Hematopoietic multipotent progenitor cell treated with erythropoietin and hydrocortisone succinate and interleukin-3 and kit ligand, for 6 days (in vitro differentiated cells): Measurements from ENCODE around the gene CD300LB.
"Not testable (repeated sequence)": the region's sequence is repeated elsewhere in the genome, so short reads cannot be mapped to it uniquely, and the experiment has no call there.

Experiments used
- DNase-seq: peaks from one replicate; pipeline ENCODE4 v3.0.0-alpha.2; 2015

CD300LB gene

DNA sequence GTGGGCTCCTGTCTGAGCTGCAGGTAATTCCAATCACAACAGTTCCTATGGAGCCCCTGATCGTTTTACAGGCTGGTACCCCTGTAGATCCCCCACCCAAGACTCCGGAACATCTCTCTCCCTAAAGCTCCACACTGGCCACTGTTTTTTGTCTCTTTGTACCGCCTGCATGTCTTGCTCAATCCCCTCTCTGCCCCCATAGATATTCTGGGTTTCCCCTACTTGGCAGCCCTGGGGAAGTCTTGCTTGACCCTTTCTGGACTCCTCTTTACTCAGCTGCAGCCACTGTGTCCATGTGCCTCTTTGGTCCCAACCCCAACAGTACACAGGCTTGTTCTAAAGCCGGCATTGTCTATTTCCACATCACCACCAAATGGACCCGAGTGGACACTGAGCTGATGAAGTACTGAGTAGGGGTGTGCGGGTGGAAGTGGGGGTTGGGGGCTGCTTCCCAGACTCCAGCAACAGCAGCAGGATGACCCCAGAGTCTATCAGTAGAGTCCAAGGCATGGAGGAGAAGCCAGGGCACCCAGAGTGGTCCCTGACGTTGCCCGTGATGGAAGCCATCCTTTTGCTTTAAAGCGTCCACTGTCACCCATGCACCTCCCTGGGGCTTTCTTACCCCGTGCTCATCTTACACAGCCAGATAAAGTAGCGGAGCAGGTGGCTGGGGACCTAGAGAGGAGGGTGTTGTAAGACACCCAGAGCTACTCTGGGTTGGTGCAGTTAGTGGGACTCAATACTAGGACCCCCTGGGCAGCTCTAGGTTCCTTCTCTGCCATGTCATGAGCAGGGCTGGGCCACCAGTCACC, 6.4 kb downstream of the CD300LB start:
- no peak for DNase-seq

GRCh38 chr17:74523308-74523707, 8.0 kb downstream of the CD300LB start:
- no peak for DNase-seq

- DNase-seq: no peak
Observed at GRCh38 chr17:74522381-74523105, 8.7 kb downstream of the CD300LB start.

DNA sequence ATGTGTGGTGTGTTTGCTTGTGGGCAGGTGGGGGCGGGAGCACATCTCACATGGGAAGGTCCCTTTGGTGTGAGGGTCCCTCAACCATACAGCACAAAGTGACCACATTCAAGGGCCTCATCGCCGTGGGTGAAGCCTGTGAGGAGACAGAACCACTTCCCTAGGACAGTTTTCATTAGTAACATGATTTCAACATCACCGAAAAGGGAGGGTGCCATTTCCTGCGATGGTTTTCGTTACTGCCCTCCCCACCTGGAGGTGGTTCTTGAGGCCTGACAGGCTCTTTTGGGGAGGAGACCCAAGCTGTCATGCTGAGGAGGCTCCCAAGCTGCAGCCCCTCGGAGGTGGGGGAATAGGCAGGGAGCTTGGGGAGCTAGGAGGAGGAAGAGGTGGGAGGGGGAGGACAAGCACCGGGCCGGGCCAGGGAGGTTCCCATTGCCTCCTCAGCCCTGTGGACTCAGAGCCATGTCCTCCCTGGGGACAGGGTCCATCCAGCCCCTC, 9.5 kb downstream of the CD300LB start:
- peak; percentile 64 for DNase-seq

GRCh38 chr17:74520790-74521480, 10.3 kb downstream of the CD300LB start:
- no peak for DNase-seq

- DNase-seq: peak; percentile 75
Observed at GRCh38 chr17:74520016-74520434, 11.2 kb downstream of the CD300LB start.

- not testable (repeated sequence) for DNase-seq
Observed at GRCh38 chr17:74518413-74518981, 12.8 kb downstream of the CD300LB start.

DNA sequence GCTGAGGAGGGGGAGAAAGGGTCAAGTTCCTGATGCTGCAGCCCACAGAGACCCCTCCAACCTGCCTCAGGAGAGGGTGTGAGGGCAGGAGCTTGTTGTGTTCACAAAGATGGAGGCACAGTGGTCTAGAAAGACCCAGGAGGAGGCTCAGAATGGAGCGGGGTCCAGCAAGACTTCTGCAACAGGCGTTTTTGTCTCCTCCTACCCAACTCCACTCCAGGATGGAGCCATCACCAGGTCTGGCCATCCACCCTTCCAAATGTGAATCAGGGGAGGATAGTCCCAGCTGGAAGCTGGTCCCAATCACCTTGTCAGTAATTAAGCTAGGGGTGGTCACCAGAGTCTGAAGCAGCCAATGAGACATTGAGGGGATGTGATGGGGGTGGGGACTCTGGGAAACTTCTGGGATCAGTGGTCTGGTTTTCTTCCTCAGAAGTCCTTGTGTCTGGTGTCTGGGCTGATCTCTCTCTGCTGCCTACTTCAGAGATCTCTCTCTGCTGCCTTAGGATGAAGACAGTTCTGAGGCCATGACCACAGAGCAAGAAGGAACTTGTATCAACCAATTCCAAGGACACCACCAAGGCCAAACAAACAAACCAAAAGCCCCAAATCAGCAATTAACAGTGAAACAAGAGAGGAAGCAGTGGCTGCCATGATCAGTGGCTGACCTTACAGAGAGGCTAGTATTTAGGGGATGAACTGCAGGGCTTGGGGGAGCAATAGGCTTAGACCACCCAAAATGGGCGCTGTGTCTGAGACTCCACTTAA, 14.5 kb downstream of the CD300LB start:
- no peak for DNase-seq

DNA sequence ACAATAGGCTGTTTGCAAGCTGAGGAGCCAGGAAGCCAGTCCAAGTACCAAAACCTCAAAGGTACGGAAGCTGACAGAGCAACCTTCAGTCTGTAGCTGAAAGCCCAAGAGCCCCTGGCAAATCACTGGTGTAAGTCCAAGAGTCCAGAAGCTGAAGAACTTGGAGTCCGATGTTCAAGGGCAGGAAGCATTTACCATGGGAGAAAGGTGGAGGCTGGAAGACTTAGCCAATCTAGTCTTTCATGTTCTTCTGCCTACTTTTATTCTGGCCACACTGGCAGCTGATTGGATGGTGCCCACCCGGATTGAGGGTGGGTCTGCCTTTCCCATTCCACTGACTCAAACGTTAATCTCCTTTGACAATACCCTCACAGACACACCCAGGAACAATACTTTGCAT, 15.3 kb downstream of the CD300LB start:
- no peak for DNase-seq

DNA sequence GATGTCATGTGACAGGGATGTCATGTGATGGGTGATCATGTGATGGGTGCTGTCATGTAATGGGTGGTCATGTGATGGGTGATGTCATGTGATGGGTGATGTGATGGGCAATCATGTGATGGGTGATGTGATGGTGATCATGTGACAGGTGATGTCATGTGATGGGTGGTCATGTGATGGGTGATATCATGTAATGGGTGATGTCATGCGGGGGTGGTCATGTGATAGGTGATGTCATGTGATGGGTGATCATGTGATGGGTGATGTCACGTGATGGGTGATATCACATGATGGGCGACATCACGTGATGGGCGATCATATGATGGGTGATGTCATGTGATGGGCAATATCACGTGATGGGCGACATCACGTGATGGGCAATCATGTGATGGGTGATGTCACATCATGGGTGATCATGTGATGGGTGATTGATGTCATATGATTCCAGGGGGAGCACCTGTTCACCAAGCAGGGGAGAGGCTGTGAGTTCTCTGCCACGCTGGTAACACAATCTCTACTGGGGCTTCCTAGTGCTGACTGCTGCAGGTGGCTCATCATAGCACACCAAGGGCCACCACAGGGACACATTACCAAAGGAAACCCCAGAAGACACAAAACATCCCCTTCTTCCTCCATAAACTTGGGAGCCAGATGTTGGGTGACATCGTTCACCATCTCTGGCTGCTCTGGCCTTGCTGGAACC, 16.5 kb downstream of the CD300LB start:
- no peak for DNase-seq

DNA sequence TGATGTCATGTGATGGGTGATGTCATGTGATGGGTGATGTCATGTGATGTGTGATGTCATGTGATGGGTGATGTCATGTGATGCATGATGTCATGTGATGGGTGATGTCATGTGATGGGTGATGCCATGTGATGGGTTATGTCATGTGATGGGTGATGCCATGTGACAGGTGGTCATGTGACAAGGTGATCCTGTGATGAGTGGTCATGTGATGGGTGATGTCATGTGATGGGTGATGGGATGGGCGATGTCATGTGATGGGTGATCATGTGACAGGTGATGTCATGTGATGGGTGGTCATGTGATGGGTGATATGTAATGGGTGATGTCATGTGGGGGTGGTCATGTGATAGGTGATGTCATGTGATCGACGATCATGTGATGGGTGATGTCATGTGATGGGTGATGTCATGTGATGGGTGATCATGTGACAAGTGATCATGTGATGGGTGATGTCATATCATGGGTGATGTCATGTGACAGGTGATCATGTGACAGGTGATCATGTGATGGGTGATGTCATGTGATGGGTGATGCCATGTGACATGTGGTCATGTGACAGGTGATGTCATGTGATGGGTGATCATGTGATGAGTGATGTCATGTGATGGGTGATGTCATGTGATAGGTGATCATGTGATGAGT, 17.2 kb downstream of the CD300LB start:
- DNase-seq: peak; percentile 51

- DNase-seq: peak; percentile 57
Observed at GRCh38 chr17:74512624-74513091, 18.6 kb downstream of the CD300LB start.

GRCh38 chr17:74512036-74512435, 19.2 kb downstream of the CD300LB start:
- DNase-seq: no peak

GRCh38 chr17:74508156-74508555, 23.1 kb downstream of the CD300LB start:
- DNase-seq: no peak

GRCh38 chr17:74503949-74504348, 27.3 kb downstream of the CD300LB start:
- DNase-seq: not testable (repeated sequence)

GRCh38 chr17:74502861-74503260, 28.4 kb downstream of the CD300LB start:
- DNase-seq: no peak

GRCh38 chr17:74499992-74500391, 31.3 kb downstream of the CD300LB start:
- DNase-seq: no peak

- no peak for DNase-seq
Observed at GRCh38 chr17:74497471-74497870, 33.8 kb downstream of the CD300LB start.

GRCh38 chr17:74493331-74493833, 37.9 kb downstream of the CD300LB start:
- DNase-seq: peak; percentile 82

- peak; percentile 49 for DNase-seq
Observed at GRCh38 chr17:74491626-74492025, 39.6 kb downstream of the CD300LB start.

GRCh38 chr17:74490716-74491115, 40.6 kb downstream of the CD300LB start:
- no peak for DNase-seq
